Vagina (tissue), 2 donors: ENCODE measurements around the gene SLC24A3.

ENCODE experiments used
- CTCF ChIP-seq, 3 experiments: fragments of 450-650 bp in 2 of 3; fragments of 200-600 bp in 1 of 3; sonication (generic) in 1 of 3; IDR thresholded peaks; one replicate each; pipeline ENCODE4 v1.5.1; 2017 to 2019; ENCODE audit warnings: antibody characterized with exemption in 3 of 3, mild to moderate bottlenecking in 2 of 3, moderate library complexity in 2 of 3
- POLR2A ChIP-seq, 2 donors: fragments of 450-650 bp; IDR thresholded peaks; one replicate each; pipeline ENCODE4 v1.6.1; 2017; ENCODE audit warnings: antibody characterized with exemption in 2 of 2, mild to moderate bottlenecking in 2 of 2, moderate library complexity in 2 of 2
- POLR2AphosphoS5 ChIP-seq, 2 donors: sonication (generic); formaldehyde crosslinking; IDR thresholded peaks; one replicate each; pipeline ENCODE4 v1.9.0; 2017; ENCODE audit warnings: antibody characterized with exemption in 2 of 2, mild to moderate bottlenecking in 2 of 2, low read depth in 1 of 2; ENCODE audit not compliant: insufficient read depth in 1 of 2

DNA sequence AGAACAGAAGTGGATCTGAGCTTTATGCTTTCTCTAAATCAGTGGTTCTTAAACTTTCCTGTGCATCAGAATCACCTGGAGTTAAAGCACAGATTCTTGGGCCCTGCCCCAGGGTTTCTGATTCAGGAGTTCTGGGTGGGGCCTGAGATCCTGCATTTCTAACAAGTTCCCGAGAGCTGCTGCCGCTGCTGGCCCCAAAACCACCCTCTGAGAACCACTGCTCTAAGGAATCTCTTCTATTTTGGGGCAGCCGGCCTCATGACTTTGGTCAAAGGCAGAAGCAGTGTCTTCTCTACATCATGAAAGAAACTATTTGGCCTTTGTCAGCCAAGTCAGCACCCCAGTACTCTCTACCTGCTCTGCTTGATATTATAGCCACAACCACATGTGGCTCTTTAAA, 503.5 kb downstream of the SLC24A3 start:
- TF ChIP-seq CTCF (IDR thresholded peaks at IDR 0.05) (no peak), POLR2A (IDR thresholded peaks at IDR 0.05) (no peak), POLR2AphosphoS5 (IDR thresholded peaks at IDR 0.05; ENCODE audit: insufficient read depth in 1 of 2, low read depth in 1 of 2) (no peak)
